Testis (tissue), 3 donors: ENCODE measurements around the gene CHD9NB. TPM values are rescaled to one million over a fixed set of nuclear protein-coding genes. Genes with fewer than 3 reads are reported as not detected.

Experiments
- DNase-seq: peaks from one replicate; pipeline ENCODE4 v3.0.0-alpha.2; 2019
- H3K27ac ChIP-seq, 2 donors: fragments of 200-600 bp; sonication (generic); one replicate each; pipeline ENCODE4 v1.5.1; 2019
- H3K27me3 ChIP-seq: fragments of 200-600 bp; sonication (generic); one replicate; pipeline ENCODE4 v1.5.1; 2019
- H3K36me3 ChIP-seq: fragments of 200-600 bp; sonication (generic); one replicate; pipeline ENCODE4 v1.5.1; 2017; ENCODE audit warnings: low read depth; ENCODE audit errors: missing control alignments
- H3K4me1 ChIP-seq: fragments of 200-600 bp; sonication (generic); one replicate; pipeline ENCODE4 v1.5.1; 2019
- H3K4me3 ChIP-seq, 2 donors: fragments of 200-600 bp; sonication (generic); one replicate each; pipeline ENCODE4 v1.5.1; 2017 to 2019
- H3K9me3 ChIP-seq: fragments of 200-600 bp; sonication (generic); one replicate; pipeline ENCODE4 v1.5.1; 2017
- CTCF ChIP-seq, 3 experiments: fragments of 450-650 bp in 2 of 3; fragments of 200-600 bp in 1 of 3; sonication (generic) in 1 of 3; IDR thresholded peaks; one replicate each; pipeline ENCODE4 v1.5.1; 2016 to 2019; ENCODE audit warnings: antibody characterized with exemption in 3 of 3, mild to moderate bottlenecking in 2 of 3, moderate library complexity in 1 of 3
- POLR2A ChIP-seq: fragments of 450-650 bp; IDR thresholded peaks from one replicate; pipeline ENCODE4 v1.6.1; 2017; ENCODE audit warnings: antibody characterized with exemption, mild to moderate bottlenecking, moderate library complexity
- WGBS, 2 donors: methylation state at CpG; one replicate each; pipeline ENCODE4 v1.1.5; 2018; 5-methylcytosine and 5-hydroxymethylcytosine counted together
- intact Hi-C: fragments of 100-400 bp; cut with DNase I; formaldehyde crosslinking; loops from one replicate; pipeline ENCODE4 v1.15.1; 2023; ENCODE audit warnings: low total_unique reads
- polyA plus RNA-seq: library from polyadenylated mRNA; stranded (reverse); fragments of 350-450 nt; fragmentation: Illumina TruSeq; extraction: RNeasy Lipid Tissue Mini Kit (QIAGEN cat#74804); gene quantifications from one replicate; pipeline ENCODE4 v1.2.3, GENCODE V29; 2014; ENCODE audit warnings: low read depth, low replicate concordance; ENCODE audit not compliant: insufficient read depth
- total RNA-seq, 2 donors: library from RNA; depleted of rRNA; stranded (reverse); fragments of >200 nt; gene quantifications; one replicate each; pipeline ENCODE4 v1.2.3, GENCODE V29; 2016

Gene CHD9NB
- total and polyA plus RNA-seq, 3 donors from 2014 or later: 0.79 to 3.0 TPM; not detected in 1

- no peak for DNase-seq
- Histone ChIP-seq H3K9me3 (no peaks in the 10 kb centered on the region), H3K4me1 (no peaks in the 10 kb centered on the region), H3K4me3 (no peak overlapping the region), H3K27ac (no peak overlapping the region), H3K36me3 (no peaks in the 10 kb centered on the region), H3K27me3 (no peaks in the 10 kb centered on the region)
- 89 to 92% methylated on average over 5 of the region's 5 CpGs for WGBS, 2 donors
- intact Hi-C loops: no loop called here
- no peak for TF ChIP-seq CTCF (IDR thresholded peaks at IDR 0.05)
- TF ChIP-seq POLR2A: no peak
These were observed 6.2 kb upstream of the CHD9NB start for GRCh38 chr16:53058882-53059281.

GRCh38 chr16:53058441-53058840, 5.7 kb upstream of the CHD9NB start:
- Histone ChIP-seq H3K27ac (no peak overlapping the region), H3K27me3 (no peaks in the 10 kb centered on the region), H3K4me3 (no peak overlapping the region), H3K4me1 (no peaks in the 10 kb centered on the region), H3K36me3 (no peaks in the 10 kb centered on the region), H3K9me3 (no peaks in the 10 kb centered on the region)
- intact Hi-C loops: no loop called here
- WGBS, 2 donors: 87 to 94% methylated on average over 5 of the region's 5 CpGs
- no peak for DNase-seq
- TF ChIP-seq POLR2A: no peak
- TF ChIP-seq CTCF (IDR thresholded peaks at IDR 0.05): no peak

- H3K4me1 ChIP-seq: no peaks in the 10 kb centered on the region
- TF ChIP-seq POLR2A: no peak
- WGBS, 2 donors: 86% methylated on average over 8 of the region's 8 CpGs
- no peak overlapping the region for H3K27ac ChIP-seq
- no peaks in the 10 kb centered on the region for H3K36me3 ChIP-seq
- intact Hi-C loops: no loop called here
- no peaks in the 10 kb centered on the region for H3K9me3 ChIP-seq
- no peak overlapping the region for H3K4me3 ChIP-seq
- DNase-seq: no peak
- H3K27me3 ChIP-seq: no peaks in the 10 kb centered on the region
These were observed 5.0 kb upstream of the CHD9NB start for GRCh38 chr16:53057658-53058057.

- H3K4me3 ChIP-seq: no peak overlapping the region
- 69 to 78% methylated on average over 8 of the region's 8 CpGs for WGBS, 2 donors
These were observed 3.7 kb upstream of the CHD9NB start for GRCh38 chr16:53056392-53056881.

More at GRCh38 chr16:53056392-53056881, 3.7 kb upstream of the CHD9NB start:
- DNase-seq: no peak
- intact Hi-C loops: no loop called here
- no peaks in the 10 kb centered on the region for H3K4me1 ChIP-seq
- no peak for TF ChIP-seq POLR2A
- TF ChIP-seq CTCF (IDR thresholded peaks at IDR 0.05): no peak
- H3K27ac ChIP-seq: no peak overlapping the region
- H3K9me3 ChIP-seq: no peaks in the 10 kb centered on the region
- no peaks in the 10 kb centered on the region for H3K27me3 ChIP-seq
- no peaks in the 10 kb centered on the region for H3K36me3 ChIP-seq
